ENCODE results near the gene ZNF569. TPM values are rescaled to one million over a fixed set of nuclear protein-coding genes. Genes with fewer than 3 reads are reported as not detected.
"Not testable (repeated sequence)": the region's sequence is repeated elsewhere in the genome, so short reads cannot be mapped to it uniquely, and the experiment has no call there.

Gene ZNF569
- total and polyA plus RNA-seq, 2 donors (not counting 1 experiment from before 2014, with no cell fraction given): 3.4 to 13.9 TPM

- H3K4me1 ChIP-seq (ENCODE audit: control insufficient read depth in 2 of 2, insufficient read depth in 2 of 2, low read length in 2 of 2); H3K27me3 Mint-ChIP-seq; H3K27ac ChIP-seq (ENCODE audit: low read length in 2 of 2); H2AFZ ChIP-seq (ENCODE audit: insufficient read depth, low read depth, low read length, poor library complexity, severe bottlenecking); ATAC-seq (ENCODE audit: low read depth); H3K4me3 ChIP-seq (ENCODE audit: control extremely low read depth in 1 of 5, extremely low read depth in 1 of 5, insufficient read depth in 1 of 5, low read depth in 2 of 5, low read length in 4 of 5); H3K79me2 ChIP-seq (ENCODE audit: control insufficient read depth, insufficient read depth, low read length); POLR2A ChIA-PET; DNase-seq; H4K20me1 ChIP-seq (ENCODE audit: control insufficient read depth, insufficient read depth, low read length, poor library complexity, severe bottlenecking); H3K27me3 ChIP-seq (replicated peaks in 1 of 4; ENCODE audit: control extremely low read depth in 1 of 4, control insufficient read depth in 3 of 4, insufficient read depth in 4 of 4, low read length in 3 of 4); H3K27ac Mint-ChIP-seq; H3K4me3 Mint-ChIP-seq; H3K36me3 ChIP-seq (replicated peaks in 1 of 2; ENCODE audit: control extremely low read depth in 1 of 2, control insufficient read depth in 1 of 2, extremely low read depth in 1 of 2, insufficient read depth in 2 of 2, low read length in 1 of 2); intact Hi-C loops (cut with micrococcal nuclease); H3K4me1 Mint-ChIP-seq; CTCF ChIA-PET; H3K4me2 ChIP-seq (replicated peaks; ENCODE audit: low read depth, low read length, poor library complexity, severe bottlenecking); H3K9ac ChIP-seq (ENCODE audit: low read length): not testable (repeated sequence)
- H3K9me3 ChIP-seq (ENCODE audit: control extremely low read depth in 1 of 3, control insufficient read depth in 2 of 3, insufficient read depth in 1 of 3, low read length in 2 of 3): peaks cover 28 to 81% (median 45%) of the 10 kb centered on the region in 3 donors
- peaks cover 16% of the 10 kb centered on the region for H3K9me3 Mint-ChIP-seq (ENCODE audit: insufficient read depth)
- WGBS (ENCODE audit: insufficient coverage): no CpG with 5 or more reads among the region's 6 CpGs
Observed at GRCh38 chr19:37406140-37406846, 61.0 kb downstream of the ZNF569 start.

DNA sequence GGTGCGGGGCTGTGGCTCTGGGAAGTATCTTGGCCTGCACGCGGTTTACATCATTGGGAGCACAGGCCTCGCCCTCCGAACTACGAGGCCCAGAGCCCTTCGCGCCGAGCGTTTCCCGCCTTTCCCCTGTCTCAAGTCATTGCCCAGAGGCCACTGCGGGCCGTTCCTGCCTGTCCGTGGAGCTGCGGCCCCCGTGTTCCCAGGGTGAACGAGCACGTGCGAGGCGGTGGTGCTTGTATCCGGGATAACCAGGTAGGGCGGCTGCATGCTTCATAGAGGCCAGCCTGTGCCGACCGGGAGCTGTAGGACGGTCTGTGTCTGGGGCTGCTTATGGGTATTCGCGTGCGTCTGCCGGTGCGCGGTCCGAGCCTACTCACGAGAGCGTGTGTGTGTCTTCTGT lies 63.8 kb downstream of the ZNF569 start:
- DNase-seq (no peak), ATAC-seq (ENCODE audit: low read depth) (no peak)
- H3K4me3 ChIP-seq (ENCODE audit: control extremely low read depth in 1 of 5, extremely low read depth in 1 of 5, insufficient read depth in 1 of 5, low read depth in 2 of 5, low read length in 4 of 5): no peak overlapping the region
- POLR2A ChIA-PET: no interaction called here
- no peak overlapping the region for H3K9ac ChIP-seq (ENCODE audit: low read length)
- no peaks in the 10 kb centered on the region for H3K4me1 Mint-ChIP-seq
- no peak overlapping the region for H3K4me3 Mint-ChIP-seq
- peaks cover 19 to 65% (median 48%) of the 10 kb centered on the region in 3 donors for H3K9me3 ChIP-seq (ENCODE audit: control extremely low read depth in 1 of 3, control insufficient read depth in 2 of 3, insufficient read depth in 1 of 3, low read length in 2 of 3)
- CTCF ChIA-PET: no interaction called here
- H2AFZ ChIP-seq (ENCODE audit: insufficient read depth, low read depth, low read length, poor library complexity, severe bottlenecking): no peak overlapping the region
- intact Hi-C loops (cut with micrococcal nuclease): no loop called here
- no peaks in the 10 kb centered on the region for H3K4me1 ChIP-seq (ENCODE audit: control insufficient read depth in 2 of 2, insufficient read depth in 2 of 2, low read length in 2 of 2)
- TF ChIP-seq CTCF (IDR thresholded peaks at IDR 0.05): no peak
- TF ChIP-seq EZH2 (IDR thresholded peaks at IDR 0.05; ENCODE audit: borderline replicate concordance, insufficient read depth, low read depth, low read length, poor library complexity, severe bottlenecking): no peak
- H3K27me3 ChIP-seq (replicated peaks in 1 of 4; ENCODE audit: control extremely low read depth in 1 of 4, control insufficient read depth in 3 of 4, insufficient read depth in 4 of 4, low read length in 3 of 4): no peaks in the 10 kb centered on the region
- H3K79me2 ChIP-seq (ENCODE audit: control insufficient read depth, insufficient read depth, low read length): no peaks in the 10 kb centered on the region
- H3K27ac Mint-ChIP-seq: no peak overlapping the region
- 68% methylated on average over 34 of the region's 34 CpGs for WGBS (ENCODE audit: insufficient coverage)
- H3K27ac ChIP-seq (ENCODE audit: low read length in 2 of 2): no peak overlapping the region
- H3K4me2 ChIP-seq (replicated peaks; ENCODE audit: low read depth, low read length, poor library complexity, severe bottlenecking): no peak overlapping the region
- H3K9me3 Mint-ChIP-seq (ENCODE audit: insufficient read depth): peaks cover 15% of the 10 kb centered on the region
- H3K27me3 Mint-ChIP-seq: no peaks in the 10 kb centered on the region
- no peaks in the 10 kb centered on the region for H4K20me1 ChIP-seq (ENCODE audit: control insufficient read depth, insufficient read depth, low read length, poor library complexity, severe bottlenecking)
- H3K36me3 ChIP-seq (replicated peaks in 1 of 2; ENCODE audit: control extremely low read depth in 1 of 2, control insufficient read depth in 1 of 2, extremely low read depth in 1 of 2, insufficient read depth in 2 of 2, low read length in 1 of 2): no peaks in the 10 kb centered on the region

All from B cell (primary cell).